ENCODE data around the gene P2RY2.

GRCh38 chr11:73216465-73216864 lies 1.6 kb upstream of the P2RY2 start:
- TF ChIP-seq, protein P1, sequence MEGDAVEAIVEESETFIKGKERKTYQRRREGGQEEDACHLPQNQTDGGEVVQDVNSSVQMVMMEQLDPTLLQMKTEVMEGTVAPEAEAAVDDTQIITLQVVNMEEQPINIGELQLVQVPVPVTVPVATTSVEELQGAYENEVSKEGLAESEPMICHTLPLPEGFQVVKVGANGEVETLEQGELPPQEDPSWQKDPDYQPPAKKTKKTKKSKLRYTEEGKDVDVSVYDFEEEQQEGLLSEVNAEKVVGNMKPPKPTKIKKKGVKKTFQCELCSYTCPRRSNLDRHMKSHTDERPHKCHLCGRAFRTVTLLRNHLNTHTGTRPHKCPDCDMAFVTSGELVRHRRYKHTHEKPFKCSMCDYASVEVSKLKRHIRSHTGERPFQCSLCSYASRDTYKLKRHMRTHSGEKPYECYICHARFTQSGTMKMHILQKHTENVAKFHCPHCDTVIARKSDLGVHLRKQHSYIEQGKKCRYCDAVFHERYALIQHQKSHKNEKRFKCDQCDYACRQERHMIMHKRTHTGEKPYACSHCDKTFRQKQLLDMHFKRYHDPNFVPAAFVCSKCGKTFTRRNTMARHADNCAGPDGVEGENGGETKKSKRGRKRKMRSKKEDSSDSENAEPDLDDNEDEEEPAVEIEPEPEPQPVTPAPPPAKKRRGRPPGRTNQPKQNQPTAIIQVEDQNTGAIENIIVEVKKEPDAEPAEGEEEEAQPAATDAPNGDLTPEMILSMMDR (IDR thresholded peaks at IDR 0.05) = no peak
- no peak for TF ChIP-seq POLR2A (IDR thresholded peaks at IDR 0.05)
